HG02938 (cell line): Measurements from ENCODE around the gene LAMP2.
"Not testable (repeated sequence)": the region's sequence is repeated elsewhere in the genome, so short reads cannot be mapped to it uniquely, and the experiment has no call there.

ENCODE experiments used
- ATAC-seq: cut with Tn5 transposase; IDR thresholded peaks from one replicate; pipeline ENCODE4 v1.9.1; 2021; ENCODE audit warnings: mild to moderate bottlenecking, moderate library complexity; ENCODE audit not compliant: unreplicated experiment

LAMP2 gene

DNA sequence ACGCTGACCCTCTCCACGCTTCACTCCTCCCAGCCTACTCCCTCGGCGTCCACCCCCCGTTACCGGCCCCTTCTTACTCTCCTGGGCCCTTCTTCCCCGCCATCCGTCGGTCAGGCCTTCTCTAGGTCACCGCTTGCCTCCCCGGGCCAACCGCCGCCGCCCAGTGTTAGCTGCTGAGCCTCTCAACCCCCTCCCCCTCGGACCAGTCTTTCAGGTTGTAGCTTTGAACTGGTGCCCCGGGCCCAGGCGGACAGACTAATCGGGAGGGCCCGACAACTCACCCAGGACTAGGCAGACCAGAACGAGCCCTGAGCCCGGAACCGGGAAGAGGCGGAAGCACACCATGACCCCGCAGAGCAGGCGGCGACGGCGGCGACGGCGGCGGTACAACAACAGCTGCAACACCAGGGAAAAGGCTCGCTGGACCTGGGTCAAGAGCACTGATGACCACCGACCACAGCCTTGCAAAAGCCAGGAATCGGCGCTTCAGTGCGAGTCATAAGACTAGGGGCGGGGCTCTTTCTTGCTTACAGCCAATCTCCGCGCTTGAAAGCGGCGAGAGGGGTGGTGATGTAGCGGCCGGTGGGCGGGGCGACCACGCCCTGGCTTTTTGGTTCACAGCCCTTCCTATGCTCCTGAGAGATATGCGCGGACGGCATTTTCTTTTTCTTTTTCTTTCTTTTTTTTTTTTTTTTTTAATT lies at the start of gene LAMP2:
LAMP2 (minus strand) TSS at position 472 of the 701 bp plus-strand sequence; CDS start at position 345, 127 bp downstream.
- peak; percentile 98 for ATAC-seq

- ATAC-seq = no peak
Measured at GRCh38 chrX:120517936-120518335, 48.8 kb upstream of the LAMP2 start.

GRCh38 chrX:120514236-120514635 lies 45.1 kb upstream of the LAMP2 start:
- no peak for ATAC-seq

DNA sequence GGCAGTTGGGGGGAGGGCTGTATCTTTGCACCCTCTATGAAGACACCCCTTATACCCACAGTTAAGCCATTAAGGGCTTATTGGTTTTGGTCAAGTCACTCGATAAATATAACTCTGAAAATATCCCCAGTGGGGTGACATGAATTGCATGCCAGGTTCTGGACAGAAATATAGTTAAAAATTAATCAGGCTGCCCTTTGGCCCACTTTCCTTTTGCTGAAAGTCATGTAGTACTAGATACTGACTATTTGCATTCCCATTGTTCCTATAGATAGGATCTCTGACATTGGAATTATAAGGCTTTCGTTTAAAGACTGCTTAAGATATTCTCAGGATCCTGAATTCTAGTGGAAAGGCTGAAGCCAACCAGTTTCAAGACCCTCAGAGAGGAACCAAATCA lies 43.5 kb upstream of the LAMP2 start:
- ATAC-seq = no peak

DNA sequence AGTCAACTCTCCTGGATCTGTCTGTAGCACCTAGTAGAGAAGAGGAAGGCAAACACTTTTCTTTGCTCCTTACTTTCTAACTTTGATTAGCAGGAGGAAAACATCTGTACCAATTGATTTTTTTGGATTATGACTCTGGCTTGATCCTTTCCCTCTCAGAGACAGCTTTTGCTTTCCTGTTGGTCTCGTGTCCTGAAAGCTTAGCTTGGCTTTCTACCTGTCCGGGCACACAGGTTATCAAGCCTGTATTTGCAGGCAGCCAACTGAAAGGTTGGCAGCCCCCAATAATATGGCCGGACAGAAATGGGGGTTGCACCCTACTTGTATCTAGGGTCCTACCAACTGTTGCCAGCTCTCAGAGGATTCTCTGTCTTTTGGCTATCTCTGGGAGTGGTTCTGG lies 43.1 kb upstream of the LAMP2 start:
- no peak for ATAC-seq

DNA sequence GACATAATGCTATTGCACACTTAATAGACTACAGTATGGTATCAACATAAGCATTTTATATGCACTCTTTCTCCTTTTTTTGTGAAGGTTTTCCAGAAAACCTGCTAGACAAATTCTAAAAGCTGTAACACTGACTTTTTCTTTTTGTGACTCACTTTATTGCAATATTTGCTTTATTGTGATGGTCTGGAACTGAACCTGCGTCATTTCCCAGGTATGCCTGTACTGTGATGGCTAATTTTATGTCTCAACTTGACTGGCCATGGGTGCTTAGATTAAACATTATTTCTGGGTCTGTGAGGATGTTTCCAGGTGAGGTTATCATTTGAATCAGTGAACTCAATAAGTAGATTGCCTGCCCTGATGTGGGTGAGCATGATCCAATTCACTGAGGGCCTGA lies 35.5 kb upstream of the LAMP2 start:
- no peak for ATAC-seq

GRCh38 chrX:120499301-120500072 lies 30.4 kb upstream of the LAMP2 start:
- ATAC-seq = no peak

DNA sequence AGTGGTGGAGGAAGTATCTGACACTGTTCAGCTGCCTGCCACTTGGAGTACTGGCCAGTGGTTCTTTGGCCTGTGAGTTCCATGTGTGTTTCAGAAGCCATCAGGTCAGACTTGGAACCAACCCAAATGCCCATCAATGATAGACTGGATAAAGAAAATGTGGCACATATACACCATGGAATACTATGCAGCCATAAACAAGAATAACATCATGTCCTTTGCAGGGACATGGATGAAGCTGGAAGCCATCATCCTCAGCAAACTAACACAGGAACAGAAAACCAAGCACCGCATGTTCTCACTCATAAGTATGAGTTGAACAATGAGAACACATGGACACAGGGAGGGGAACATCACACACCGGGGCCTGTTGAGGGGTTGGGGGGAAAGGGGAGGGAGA lies 21.0 kb upstream of the LAMP2 start:
- ATAC-seq = not testable (repeated sequence)

DNA sequence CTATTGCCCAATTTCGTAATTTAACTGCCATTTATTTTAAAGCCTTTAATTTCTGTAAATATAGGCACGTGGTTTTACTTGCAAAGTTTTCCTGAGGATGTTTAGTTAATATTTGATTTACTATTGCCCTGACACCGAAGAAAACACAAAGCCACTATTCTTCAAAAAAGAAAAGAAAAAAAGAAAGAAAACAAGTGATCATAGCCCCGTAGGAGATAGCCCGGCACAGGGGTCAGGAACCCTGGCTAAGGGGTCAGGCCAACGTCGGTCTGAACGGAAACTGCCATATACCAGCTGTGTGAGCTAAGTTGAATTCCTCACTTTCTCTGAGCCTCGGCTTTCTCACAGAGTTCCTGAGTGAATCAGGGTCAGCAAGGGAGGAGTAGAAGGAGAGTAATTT lies 17.7 kb upstream of the LAMP2 start:
- no peak for ATAC-seq

DNA sequence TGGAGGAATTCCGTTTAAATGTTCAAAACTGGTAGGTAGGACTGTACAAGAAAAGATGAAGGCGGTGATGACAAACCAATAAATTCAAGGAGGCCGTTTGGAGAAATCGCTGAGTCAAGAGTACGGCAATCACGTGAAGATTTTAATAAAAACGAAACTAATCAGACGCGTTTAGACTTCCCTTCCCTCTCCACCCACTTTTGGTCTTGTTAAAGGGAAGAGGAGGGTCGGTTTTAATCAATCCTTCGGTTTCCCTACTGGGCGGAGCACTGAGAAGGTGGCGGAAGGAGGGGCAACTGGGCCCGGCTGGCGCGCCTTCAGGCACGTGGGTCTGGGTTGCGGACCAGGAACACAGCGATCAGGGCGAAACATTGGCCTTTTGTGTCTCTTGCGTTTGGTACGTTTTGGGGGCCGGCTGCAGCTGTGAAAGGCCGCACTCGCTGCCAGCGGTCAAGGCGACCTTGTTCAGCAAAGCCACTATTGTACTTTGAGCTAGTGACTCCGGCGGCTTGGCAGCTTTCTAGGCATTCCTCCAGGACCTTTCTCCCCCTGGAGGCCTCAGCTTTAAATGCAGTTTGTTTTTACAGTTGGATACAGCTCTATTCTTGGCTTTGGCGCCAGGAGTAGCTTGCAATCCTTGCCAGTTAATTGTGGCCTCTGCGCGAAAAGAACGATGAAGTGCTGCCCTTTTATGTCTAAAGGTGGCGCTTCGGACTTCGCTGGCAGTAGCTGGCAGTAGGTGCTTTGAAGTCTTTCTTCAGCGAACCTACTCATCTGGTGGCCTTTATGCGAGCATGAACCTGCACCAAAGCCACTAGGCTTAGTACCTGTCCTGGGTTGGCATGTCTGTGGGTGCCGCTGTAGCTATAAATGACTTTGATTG lies 16.8 kb upstream of the LAMP2 start:
- ATAC-seq = peak; percentile 68

GRCh38 chrX:120485315-120485637 lies 16.2 kb upstream of the LAMP2 start:
- no peak for ATAC-seq

- ATAC-seq = no peak
Measured at GRCh38 chrX:120477453-120477852, 8.4 kb upstream of the LAMP2 start.

- ATAC-seq = no peak
Measured at GRCh38 chrX:120476714-120477113, 7.6 kb upstream of the LAMP2 start.

- not testable (repeated sequence) for ATAC-seq
Measured at GRCh38 chrX:120475447-120475846, 6.4 kb upstream of the LAMP2 start.

- ATAC-seq = no peak
Measured at GRCh38 chrX:120474085-120474484, 5.0 kb upstream of the LAMP2 start.

- peak; percentile 4 for ATAC-seq
Measured at GRCh38 chrX:120469657-120470056, 561 bp upstream of the LAMP2 start.

- ATAC-seq = no peak
Measured at GRCh38 chrX:120468479-120468824, 644 bp downstream of the LAMP2 start.

DNA sequence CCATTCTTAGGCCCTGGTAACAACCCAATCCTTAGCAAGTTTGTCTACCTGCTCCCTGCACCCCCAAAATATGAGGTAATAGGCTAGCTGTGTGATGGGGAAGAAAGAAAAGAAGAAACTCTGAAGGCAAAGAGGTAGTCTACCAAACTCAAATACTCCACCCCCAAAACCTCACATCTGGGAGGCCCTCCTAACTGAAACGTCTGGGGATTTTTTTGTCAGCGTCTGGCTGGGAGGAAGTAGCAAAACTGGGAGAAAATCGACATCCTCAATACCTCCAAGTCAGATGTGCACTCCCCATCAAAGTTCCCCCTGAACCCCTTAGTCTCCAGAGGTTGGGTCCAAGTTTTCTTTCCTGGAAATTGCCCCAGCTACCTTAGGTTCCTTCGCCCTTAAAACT lies 1.0 kb downstream of the LAMP2 start:
- no peak for ATAC-seq

- no peak for ATAC-seq
Measured at GRCh38 chrX:120464411-120464810, 4.7 kb downstream of the LAMP2 start.

DNA sequence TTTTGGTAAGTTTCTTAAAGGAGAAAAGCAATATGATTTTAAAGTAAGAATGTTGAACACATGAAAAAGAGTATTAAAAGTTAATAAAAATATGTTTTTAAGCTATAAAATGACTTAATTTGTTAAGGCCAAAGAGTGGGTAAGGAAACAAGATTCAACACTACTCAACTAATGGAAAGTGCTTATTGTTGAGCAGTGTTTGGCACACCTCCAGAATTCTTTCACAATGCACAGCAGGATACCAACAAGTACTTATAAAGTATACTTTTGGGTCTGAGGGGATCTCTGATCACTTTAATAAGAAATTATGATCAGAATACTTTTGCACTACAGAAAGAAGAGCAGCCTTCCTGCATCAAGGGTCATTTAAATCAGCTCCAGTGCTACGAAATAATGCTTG lies 5.9 kb downstream of the LAMP2 start:
- ATAC-seq = no peak

DNA sequence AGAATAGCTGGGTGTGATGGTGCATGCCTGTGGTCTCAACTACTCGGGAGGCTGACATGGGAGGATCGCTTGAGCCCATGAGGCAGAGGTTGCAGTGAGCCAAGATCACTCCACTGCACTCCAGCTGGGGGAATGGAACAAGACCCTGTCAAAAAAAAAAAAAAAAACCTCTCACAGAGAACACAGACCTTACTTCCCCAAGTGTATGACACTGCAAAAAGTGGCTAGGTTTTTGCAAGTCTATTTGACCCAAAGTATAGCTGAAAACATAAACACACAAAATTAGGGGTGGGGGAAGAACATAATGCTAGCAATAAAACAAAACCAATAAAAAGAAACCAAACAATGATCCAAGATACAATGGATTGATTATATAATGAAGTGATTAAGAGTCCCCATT lies 6.7 kb downstream of the LAMP2 start:
- ATAC-seq = no peak

GRCh38 chrX:120459309-120459708 lies 9.8 kb downstream of the LAMP2 start:
- no peak for ATAC-seq
